HCT116 (cell line): ENCODE measurements around the gene CDKAL1. TPM values are rescaled to one million over a fixed set of nuclear protein-coding genes. Genes with fewer than 3 reads are reported as not detected.

ENCODE experiments used
- ATAC-seq: fragments of 200-7000 bp; cut with Tn5 transposase; 2 replicates; pipeline ENCODE4 v1.9.1; 2020; ENCODE audit warnings: mild to moderate bottlenecking, moderate library complexity
- BruUV-seq: library from RNA; stranded (reverse); fragments of 400-500 nt; replicated peaks from 2 replicates; lab custom pipeline; 2021; lab: Mats Ljungman, UMichigan
- CTCF ChIA-PET: fragments of 300-600 bp; sonication (Branson Sonifier 250); formaldehyde crosslinking; loops from one replicate; lab custom pipeline; 2021; ENCODE audit warnings: antibody characterized with exemption; lab: Charles Lee
- POLR2A ChIA-PET: fragments of 300-600, 350-600 bp; sonication (Branson Sonifier 250); formaldehyde crosslinking; loops from one replicate; lab custom pipeline; 2021; ENCODE audit warnings: antibody characterized with exemption; lab: Charles Lee
- RAD21 ChIA-PET, 2 experiments: fragments of 300-600 bp; sonication (Branson Sonifier 250); formaldehyde crosslinking; loops; one replicate each; lab custom pipeline; 2023; ENCODE audit warnings: low total read pairs in 2 of 2; ENCODE audit not compliant: uncharacterized antibody in 2 of 2, unreplicated experiment in 2 of 2, low non-redundant PET in 1 of 2; lab: Charles Lee
- DNase-seq: peaks from one replicate; pipeline ENCODE4 v3.0.0-alpha.2; 2010; ENCODE audit warnings: low read depth, low spot score
- H2AFZ ChIP-seq: fragments of 200-600 bp; shearing (Covaris generic), sonication (generic); 2 replicates; pipeline ENCODE4 v1.6.1; 2017; ENCODE audit warnings: low read depth, mixed run types, mixed read lengths, antibody characterized with exemption, low read length; ENCODE audit not compliant: poor library complexity, severe bottlenecking
- H3K27ac ChIP-seq: 2 replicates; pipeline ENCODE4 v1.5.1; 2012; ENCODE audit warnings: low read depth, low read length
- H3K27me3 ChIP-seq: fragments of 200-600 bp; sonication (generic); 2 replicates; pipeline ENCODE4 v1.6.1; 2016; ENCODE audit warnings: mixed run types, low read length, mixed read lengths; ENCODE audit not compliant: insufficient read depth
- H3K36me3 ChIP-seq, 2 experiments: fragments of 200-500 bp in 1 of 2; fragments of 200-600 bp in 1 of 2; sonication (Bioruptor generic) in 1 of 2; sonication (generic) in 1 of 2; 2 replicates each; pipeline versions ENCODE4 v1.5.1 to v1.6.1; 2014 to 2016; ENCODE audit warnings: low read length in 2 of 2, inconsistent platforms in 1 of 2, mixed read lengths in 1 of 2, mixed run types in 1 of 2; ENCODE audit not compliant: insufficient read depth in 2 of 2, control insufficient read depth in 1 of 2
- H3K4me1 ChIP-seq, 2 experiments: fragments of 200-600 bp in 1 of 2; sonication (generic) in 1 of 2; 2 replicates each; pipeline versions ENCODE4 v1.5.1 to v1.6.1; 2012 to 2017; ENCODE audit warnings: low read length in 2 of 2, inconsistent platforms in 1 of 2, mild to moderate bottlenecking in 1 of 2, mixed read lengths in 1 of 2, mixed run types in 1 of 2, moderate library complexity in 1 of 2; ENCODE audit not compliant: insufficient read depth in 2 of 2, control insufficient read depth in 1 of 2
- H3K4me2 ChIP-seq: fragments of 200-600 bp; sonication (generic); 2 replicates; pipeline ENCODE4 v1.6.1; 2017; ENCODE audit warnings: mixed run types, low read length, mixed read lengths
- H3K4me3 ChIP-seq, 2 experiments: fragments of 200-600 bp in 1 of 2; sonication (generic) in 1 of 2; replicated peaks in 1 of 2; 2 replicates each; pipeline ENCODE4 v1.5.1; 2011 to 2016; ENCODE audit warnings: low read length in 2 of 2, control low read depth in 1 of 2, low read depth in 1 of 2, mild to moderate bottlenecking in 1 of 2, mixed read lengths in 1 of 2, mixed run types in 1 of 2
- H3K79me2 ChIP-seq: fragments of 200-600 bp; sonication (generic); 2 replicates; pipeline ENCODE4 v1.6.1; 2017; ENCODE audit warnings: mild to moderate bottlenecking, mixed run types, low read length, moderate library complexity, mixed read lengths; ENCODE audit not compliant: insufficient read depth
- H3K9ac ChIP-seq: fragments of 200-600 bp; sonication (generic); 2 replicates; pipeline ENCODE4 v1.6.1; 2016; ENCODE audit warnings: low read length, mixed read lengths
- H3K9me2 ChIP-seq: fragments of 200-600 bp; sonication (generic), shearing (Covaris generic); 2 replicates; pipeline ENCODE4 v1.6.1; 2017; ENCODE audit warnings: mixed run types, mild to moderate bottlenecking, moderate library complexity; ENCODE audit not compliant: insufficient read depth
- H3K9me3 ChIP-seq, 2 experiments: fragments of 200-500 bp in 1 of 2; fragments of 200-600 bp in 1 of 2; sonication (Bioruptor generic) in 1 of 2; sonication (generic) in 1 of 2; 2 replicates each; pipeline ENCODE4 v1.6.1; 2014 to 2017; ENCODE audit warnings: low read length in 2 of 2, mixed read lengths in 2 of 2, inconsistent platforms in 1 of 2, low read depth in 1 of 2, mild to moderate bottlenecking in 1 of 2, mixed run types in 1 of 2, moderate library complexity in 1 of 2; ENCODE audit not compliant: control insufficient read depth in 1 of 2, insufficient read depth in 1 of 2
- H4K20me1 ChIP-seq: fragments of 200-600 bp; sonication (generic), shearing (Covaris generic); 2 replicates; pipeline ENCODE4 v1.6.1; 2017; ENCODE audit warnings: mixed run types, mild to moderate bottlenecking, moderate library complexity; ENCODE audit not compliant: insufficient read depth
- ATF3 ChIP-seq: IDR thresholded peaks from 2 replicates; pipeline ENCODE4 v1.6.1; 2012
- CBX3 ChIP-seq: IDR thresholded peaks from 2 replicates; pipeline ENCODE4 v1.6.1; 2012; ENCODE audit warnings: low read depth
- CEBPB ChIP-seq: IDR thresholded peaks from 2 replicates; pipeline ENCODE4 v1.6.1; 2012; ENCODE audit warnings: low read depth
- EGR1 ChIP-seq: IDR thresholded peaks from 2 replicates; pipeline ENCODE4 v1.6.1; 2012; ENCODE audit warnings: low read depth
- ELF1 ChIP-seq: IDR thresholded peaks from 2 replicates; pipeline ENCODE4 v1.6.1; 2012; ENCODE audit warnings: low read depth, borderline replicate concordance
- EZH2phosphoT487 ChIP-seq: fragments of 200-600 bp; IDR thresholded peaks from 2 replicates; pipeline ENCODE4 v1.6.1; 2018; ENCODE audit warnings: antibody characterized with exemption, borderline replicate concordance
- FOSL1 ChIP-seq: IDR thresholded peaks from 2 replicates; pipeline ENCODE4 v1.6.1; 2012; ENCODE audit warnings: low read depth
- JUND ChIP-seq: IDR thresholded peaks from 2 replicates; pipeline ENCODE4 v1.6.1; 2012
- MAX ChIP-seq: IDR thresholded peaks from 2 replicates; pipeline ENCODE4 v1.6.1; 2012
- POLR2A ChIP-seq: IDR thresholded peaks from 2 replicates; pipeline ENCODE4 v1.7.0; 2011; ENCODE audit warnings: borderline replicate concordance; ENCODE audit not compliant: insufficient read depth, insufficient read length; ENCODE audit errors: extremely low read depth
- RAD21 ChIP-seq: IDR thresholded peaks from 2 replicates; pipeline ENCODE4 v1.6.1; 2012; ENCODE audit warnings: low read depth, mild to moderate bottlenecking
- SIN3A ChIP-seq: IDR thresholded peaks from 2 replicates; pipeline ENCODE4 v1.6.1; 2012; ENCODE audit warnings: low read depth
- SP1 ChIP-seq: IDR thresholded peaks from 2 replicates; pipeline ENCODE4 v1.6.1; 2012; ENCODE audit warnings: low read depth
- TCF7L2 ChIP-seq: IDR thresholded peaks from 2 replicates; pipeline ENCODE4 v1.7.0; 2011; ENCODE audit warnings: borderline replicate concordance, inconsistent platforms; ENCODE audit not compliant: insufficient read depth, insufficient read length; ENCODE audit errors: extremely low read depth
- ZBTB33 ChIP-seq: IDR thresholded peaks from 2 replicates; pipeline ENCODE4 v1.6.1; 2011; ENCODE audit warnings: mild to moderate bottlenecking, low read length, moderate library complexity; ENCODE audit not compliant: insufficient replicate concordance; ENCODE audit errors: extremely low read depth
- ZFX ChIP-seq: fragments of 450-650 bp; IDR thresholded peaks from 2 replicates; pipeline ENCODE4 v1.6.1; 2017
- ZNF274 ChIP-seq: fragments of 200-500 bp; sonication (Bioruptor generic); IDR thresholded peaks from 2 replicates; pipeline ENCODE4 v1.6.1; 2014; ENCODE audit warnings: mild to moderate bottlenecking, low read depth, low read length, inconsistent platforms
- intact Hi-C: fragments of 100-400 bp; cut with micrococcal nuclease; formaldehyde crosslinking; loops from 2 replicates; pipeline ENCODE4 v1.10.0; 2022
- total RNA-seq: library from RNA; stranded (reverse); gene quantifications from one replicate; pipeline ENCODE4 v1.2.1, GENCODE V29; 2021; ENCODE audit not compliant: unreplicated experiment

Gene CDKAL1
- total RNA-seq, 1 experiment from 2014 or later: 14.9 TPM

GRCh38 chr6:20946890-20947289 is 412.6 kb downstream of the CDKAL1 start:
- intact Hi-C loops: no loop called here
- RAD21 ChIA-PET: no interaction called here
- peaks cover 0 to 9% of the 10 kb centered on the region in 2 experiments; a peak in 1 of 4 replicates for H3K9me3 ChIP-seq
- no peak overlapping the region for H3K9ac ChIP-seq
- DNase-seq (no peak), ATAC-seq (no peak)
- peaks cover 0 to 8% of the 10 kb centered on the region in 2 experiments; a peak in 1 of 4 replicates for H3K4me1 ChIP-seq
- POLR2A ChIA-PET: no interaction called here
- no peak overlapping the region for H3K4me3 ChIP-seq
- H3K27me3 ChIP-seq: no peaks in the 10 kb centered on the region
- no peak overlapping the region for H2AFZ ChIP-seq
- no peak for TF ChIP-seq FOSL1
- TF ChIP-seq CBX3: no peak
- TF ChIP-seq ZNF274: no peak
- TF ChIP-seq EZH2phosphoT487: no peak
- no peak for TF ChIP-seq JUND
- TF ChIP-seq POLR2A: no peak
- TF ChIP-seq RAD21: no peak
- TF ChIP-seq EGR1: no peak
- TF ChIP-seq ELF1: no peak
- TF ChIP-seq SIN3A: no peak
- TF ChIP-seq ZFX: no peak
- TF ChIP-seq CEBPB: no peak
- TF ChIP-seq SP1: no peak
- no peak for TF ChIP-seq MAX
- TF ChIP-seq ATF3: no peak
- H3K9me2 ChIP-seq: no peaks in the 10 kb centered on the region
- H3K27ac ChIP-seq: no peak overlapping the region
- BruUV-seq: no TSS peak
- no peaks in the 10 kb centered on the region for H3K79me2 ChIP-seq
- H3K36me3 ChIP-seq: no peaks in the 10 kb centered on the region
- no peak overlapping the region for H3K4me2 ChIP-seq
- CTCF ChIA-PET: no interaction called here
- no peaks in the 10 kb centered on the region for H4K20me1 ChIP-seq

- H3K79me2 ChIP-seq: no peaks in the 10 kb centered on the region
- H2AFZ ChIP-seq: no peak overlapping the region
- DNase-seq: no peak
- CTCF ChIA-PET: no interaction called here
- POLR2A ChIA-PET: interaction anchor here (0.7 kb wide), 1 partner anchor 701 kb away, joined by 4 read pairs; no protein-coding TSS in a partner anchor
- no peaks in the 10 kb centered on the region for H4K20me1 ChIP-seq
- no TSS peak for BruUV-seq
- H3K9me2 ChIP-seq: no peaks in the 10 kb centered on the region
- H3K27ac ChIP-seq: no peak overlapping the region
- H3K9ac ChIP-seq: no peak overlapping the region
- ATAC-seq: no peak
- H3K4me2 ChIP-seq: no peak overlapping the region
- RAD21 ChIA-PET: no interaction called here
- no peak overlapping the region for H3K4me3 ChIP-seq
- intact Hi-C loops: no loop called here
- H3K36me3 ChIP-seq: no peaks in the 10 kb centered on the region
- peaks cover 8 to 18% of the 10 kb centered on the region in 2 experiments for H3K4me1 ChIP-seq
- no peaks in the 10 kb centered on the region for H3K27me3 ChIP-seq
- peaks cover 0 to 9% of the 10 kb centered on the region in 2 experiments; a peak in 1 of 4 replicates for H3K9me3 ChIP-seq
- TF ChIP-seq ZBTB33 (no peak), TCF7L2 (no peak), SIN3A (no peak)
Measured at GRCh38 chr6:20947977-20948376, 413.7 kb downstream of the CDKAL1 start.
